GM12878 (cell line): ENCODE results near the gene TM9SF2. TPM values are rescaled to one million over a fixed set of nuclear protein-coding genes. Genes with fewer than 3 reads are reported as not detected.

Source experiments
- ATAC-seq: fragments of 200-7000 bp; cut with Tn5 transposase; 3 replicates; pipeline ENCODE4 v1.9.1; 2020; ENCODE audit warnings: mild to moderate bottlenecking, moderate library complexity
- BruUV-seq: library from RNA; stranded (reverse); fragments of 400-500 nt; replicated peaks from 2 replicates; lab custom pipeline; 2021; lab: Mats Ljungman, UMichigan
- CTCF ChIA-PET: fragments of 300-600 bp; sonication (Branson Sonifier 250); formaldehyde crosslinking; extraction: SDS; loops from one replicate; lab custom pipeline; 2021; ENCODE audit warnings: inconsistent platforms; lab: Yijun Ruan, JAX
- POLR2A ChIA-PET: fragments of 350-600 bp; formaldehyde crosslinking; extraction: SDS; loops from one replicate; lab custom pipeline; 2021; ENCODE audit warnings: inconsistent platforms; lab: Charles Lee
- RAD21 ChIA-PET: fragments of 300-600 bp; sonication (Branson Sonifier 250); formaldehyde crosslinking; loops from one replicate; lab custom pipeline; 2023; ENCODE audit warnings: antibody characterized with exemption; ENCODE audit not compliant: unreplicated experiment; lab: Charles Lee
- SMC1A ChIA-PET: fragments of 300-600 bp; sonication (Branson Sonifier 250); formaldehyde crosslinking; loops from one replicate; lab custom pipeline; 2023; ENCODE audit not compliant: unreplicated experiment, uncharacterized antibody; lab: Charles Lee
- DNase-seq: peaks from one replicate; pipeline ENCODE4 v3.0.0-alpha.2; 2011; ENCODE audit warnings: low read depth, low spot score
- FAIRE-seq: peaks from 3 replicates; lab custom pipeline; 2011; peaks lifted over from hg19 to GRCh38; lab: Jason Lieb, UNC
- H2AFZ ChIP-seq: 2 replicates; pipeline ENCODE4 v1.6.0; 2011; ENCODE audit warnings: low read depth, low read length, control low read depth; ENCODE audit not compliant: control insufficient read depth
- H3K27ac ChIP-seq: 2 replicates; pipeline ENCODE4 v1.5.1; 2011; ENCODE audit warnings: control low read depth; ENCODE audit not compliant: control insufficient read depth, insufficient read depth
- H3K27me3 ChIP-seq, 2 experiments: replicated peaks in 1 of 2; 2 replicates each; pipeline versions ENCODE4 v1.6.0 to v1.6.1; 2011; ENCODE audit warnings: low read length in 1 of 2; ENCODE audit not compliant: control insufficient read depth in 2 of 2, insufficient read depth in 2 of 2
- H3K36me3 ChIP-seq, 2 experiments: 2 replicates each; pipeline ENCODE4 v1.5.1; 2011; ENCODE audit warnings: low read length in 1 of 2; ENCODE audit not compliant: control insufficient read depth in 2 of 2, insufficient read depth in 2 of 2
- H3K4me1 ChIP-seq: 2 replicates; pipeline ENCODE4 v1.6.1; 2011; ENCODE audit warnings: mild to moderate bottlenecking, low read length, moderate library complexity, mixed read lengths; ENCODE audit not compliant: control insufficient read depth, insufficient read depth
- H3K4me2 ChIP-seq: 2 replicates; pipeline ENCODE4 v1.6.0; 2011; ENCODE audit warnings: control low read depth; ENCODE audit not compliant: control insufficient read depth, insufficient read depth
- H3K4me3 ChIP-seq: fragments of 200-600 bp; sonication (generic); 2 replicates; pipeline ENCODE4 v1.5.1; 2016
- H3K79me2 ChIP-seq: 2 replicates; pipeline ENCODE4 v1.6.0; 2011; ENCODE audit warnings: low read length; ENCODE audit not compliant: control insufficient read depth, insufficient read depth
- H3K9ac ChIP-seq: 2 replicates; pipeline ENCODE4 v1.8.0; 2011; ENCODE audit warnings: low read length, control low read depth, mixed read lengths; ENCODE audit not compliant: control insufficient read depth, insufficient read depth
- H3K9me3 ChIP-seq: replicated peaks from 3 replicates; pipeline ENCODE4 v1.5.1; 2011; ENCODE audit warnings: mild to moderate bottlenecking, low read length; ENCODE audit not compliant: control insufficient read depth, insufficient read depth
- H4K20me1 ChIP-seq: 2 replicates; pipeline ENCODE4 v1.6.0; 2011; ENCODE audit not compliant: control insufficient read depth, insufficient read depth
- ASH2L ChIP-seq: fragments of 300-600, 200-600 bp; sonication (generic); IDR thresholded peaks from 2 replicates; pipeline ENCODE4 v1.6.1; 2017; ENCODE audit warnings: low read depth, mild to moderate bottlenecking, borderline replicate concordance
- E2F4 ChIP-seq: IDR thresholded peaks from 2 replicates; pipeline ENCODE4 v1.6.1; 2012; ENCODE audit warnings: low read depth, low read length, improper control_type of control experiment
- ETV6 ChIP-seq, 2 experiments: fragments of 450-650 bp in 1 of 2; IDR thresholded peaks in 1 of 2; conservative IDR thresholded peaks in 1 of 2; 2 replicates each; pipeline ENCODE4 v1.6.1; 2014; ENCODE audit warnings: antibody characterized with exemption in 1 of 2, borderline replicate concordance in 1 of 2, low read depth in 1 of 2, mild to moderate bottlenecking in 1 of 2, moderate library complexity in 1 of 2
- NFXL1 ChIP-seq: fragments of 450-650 bp; IDR thresholded peaks from 2 replicates; pipeline ENCODE4 v1.6.1; 2017; ENCODE audit warnings: antibody characterized with exemption, mild to moderate bottlenecking, borderline replicate concordance
- STAT1 ChIP-seq: fragments of 450-650 bp; conservative IDR thresholded peaks from 2 replicates; pipeline ENCODE4 v1.6.1; 2014; ENCODE audit warnings: antibody characterized with exemption, mild to moderate bottlenecking
- TCF3 ChIP-seq: IDR thresholded peaks from 2 replicates; pipeline ENCODE4 v1.6.1; 2012; ENCODE audit warnings: low read depth, mild to moderate bottlenecking, low read length, borderline replicate concordance; ENCODE audit not compliant: insufficient read depth
- WRNIP1 ChIP-seq: IDR thresholded peaks from 2 replicates; pipeline ENCODE4 v1.6.1; 2011; ENCODE audit warnings: low read depth, low read length, improper control_type of control experiment, borderline replicate concordance
- YY1 ChIP-seq: IDR thresholded peaks from 2 replicates; pipeline ENCODE4 v1.6.1; 2011; ENCODE audit warnings: low read depth, mild to moderate bottlenecking, low read length
- ZBTB40 ChIP-seq: fragments of 450-650 bp; IDR thresholded peaks from 2 replicates; pipeline ENCODE4 v1.6.1; 2016; ENCODE audit warnings: mild to moderate bottlenecking, moderate library complexity, borderline replicate concordance
- ZNF24 ChIP-seq: fragments of 450-650 bp; IDR thresholded peaks from 2 replicates; pipeline ENCODE4 v1.6.1; 2017; ENCODE audit warnings: antibody characterized with exemption, mild to moderate bottlenecking
- ZNF384 ChIP-seq: IDR thresholded peaks from 2 replicates; pipeline ENCODE4 v1.6.1; 2012; ENCODE audit warnings: low read depth, mild to moderate bottlenecking, low read length, improper control_type of control experiment, borderline replicate concordance
- WGBS: methylation state at CpG from one replicate; pipeline ENCODE4 v1.1.6; 2016; ENCODE audit warnings: low lambda C conversion rate; ENCODE audit not compliant: insufficient replicate concordance, insufficient coverage; ENCODE audit errors: missing lambda C conversion rate; 5-methylcytosine and 5-hydroxymethylcytosine counted together
- in situ Hi-C: fragments of 300-500 bp; cut with MboI; formaldehyde crosslinking; loops from 9 replicates; pipeline ENCODE4 v1.14.3; 2018; ENCODE audit warnings: mixed read lengths
- intact Hi-C: fragments of 100-400 bp; cut with micrococcal nuclease; formaldehyde crosslinking; loops from one replicate; pipeline ENCODE4 v1.14.2; 2022; ENCODE audit not compliant: unreplicated experiment
- polyA plus RNA-seq, 11 experiments: library from polyadenylated mRNA; depleted of rRNA in 4 of 11; unstranded in 6 of 11; stranded (reverse) in 5 of 11; fragments of >200 nt; fragmentation: Nextera tagmentation in 4 of 11; fragmentation: Illumina TruSeq in 1 of 11; extraction: Ambion mirVana in 4 of 11; extraction: Trizol in 1 of 11; gene quantifications; 1 replicate in 1 of 11; 2 replicates in 10 of 11; pipeline versions ENCODE4 v1.2.1 to v1.2.3, GENCODE V29; 2011 to 2016; ENCODE audit warnings: inconsistent platforms in 2 of 11, missing spikeins in 2 of 11, low read depth in 1 of 11
- total RNA-seq, 4 experiments: library from RNA; depleted of rRNA in 3 of 4; stranded (reverse); fragments of >200 nt in 3 of 4; fragmentation: Illumina TruSeq in 1 of 4; extraction: Trizol in 1 of 4; gene quantifications; 2 replicates each; pipeline versions ENCODE4 v1.2.1 to v1.2.3, GENCODE V29; 2013 to 2021
- TF ChIP-seq, protein P1 (sequence below): IDR thresholded peaks from 2 replicates; pipeline ENCODE4 v1.6.1; 2011; ENCODE audit warnings: borderline replicate concordance, low read depth, mild to moderate bottlenecking, moderate library complexity, mixed read lengths, low read length; ENCODE audit not compliant: insufficient read depth; ENCODE audit errors: extremely low read length
- TF ChIP-seq, protein P2 (sequence below): fragments of 450-650 bp; IDR thresholded peaks from 2 replicates; pipeline ENCODE4 v1.6.1; 2014; ENCODE audit warnings: mild to moderate bottlenecking

TM9SF2 gene
- total and polyA plus RNA-seq, 10 of the 15 experiments (the other 5 are each of a cell fraction or from before 2014, with no cell fraction given): 34.6 to 128 (median 79.2) TPM

DNA sequence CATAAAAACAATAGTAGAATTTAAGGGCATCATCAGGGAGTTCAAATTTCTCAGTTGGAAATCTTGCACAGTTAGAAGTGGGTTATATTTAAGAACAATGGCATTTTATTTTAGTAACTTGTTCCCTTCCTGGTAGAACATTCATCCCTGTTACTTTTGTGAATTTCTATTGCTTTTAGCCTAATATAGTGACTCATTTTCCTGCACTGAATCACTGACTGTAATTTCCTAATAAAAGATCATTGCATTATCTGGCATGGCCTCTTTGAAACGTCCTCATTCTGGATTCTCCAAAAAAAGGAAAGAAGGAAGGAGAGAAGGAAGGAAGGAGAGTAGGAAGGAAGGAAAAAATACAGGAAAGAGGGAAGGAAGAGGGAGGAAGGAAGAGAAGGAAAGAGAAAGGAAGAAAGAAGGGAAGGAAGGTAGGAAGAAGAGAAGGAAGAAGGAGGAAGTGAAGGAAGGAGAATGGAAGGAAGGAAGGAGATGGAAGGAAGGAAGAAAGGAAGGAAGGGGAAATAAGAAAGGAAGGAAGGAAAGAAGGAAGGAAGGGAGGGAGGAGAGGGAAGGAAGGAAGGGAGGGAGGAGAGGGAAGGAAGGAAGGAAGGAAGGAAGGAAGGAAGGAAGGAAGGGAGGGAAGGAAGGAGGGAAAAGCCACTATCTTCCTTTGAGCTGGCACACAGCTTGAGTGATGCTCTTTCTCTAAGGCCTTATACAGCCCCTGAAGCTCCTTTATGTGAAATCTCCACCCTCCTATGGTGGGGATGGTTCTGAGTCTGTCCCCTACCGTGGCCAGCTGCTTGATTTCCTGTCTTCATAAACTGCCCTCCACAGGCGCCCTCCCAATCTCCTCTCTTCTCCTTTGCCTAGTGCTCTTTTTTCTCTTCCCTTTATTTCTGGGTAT is 29.8 kb upstream of the TM9SF2 start:
- Histone ChIP-seq H4K20me1 (no peaks in the 10 kb centered on the region), H3K4me1 (no peaks in the 10 kb centered on the region), H3K9ac (no peak overlapping the region), H2AFZ (no peak overlapping the region)
- FAIRE-seq: no peak
- no peak for TF ChIP-seq ZNF24
- TF ChIP-seq, protein P1, sequence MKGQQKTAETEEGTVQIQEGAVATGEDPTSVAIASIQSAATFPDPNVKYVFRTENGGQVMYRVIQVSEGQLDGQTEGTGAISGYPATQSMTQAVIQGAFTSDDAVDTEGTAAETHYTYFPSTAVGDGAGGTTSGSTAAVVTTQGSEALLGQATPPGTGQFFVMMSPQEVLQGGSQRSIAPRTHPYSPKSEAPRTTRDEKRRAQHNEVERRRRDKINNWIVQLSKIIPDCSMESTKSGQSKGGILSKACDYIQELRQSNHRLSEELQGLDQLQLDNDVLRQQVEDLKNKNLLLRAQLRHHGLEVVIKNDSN: no peak
- no peak for TF ChIP-seq ASH2L
- TF ChIP-seq ETV6 (conservative IDR thresholded peaks at IDR 0.05 in 1 of 2, IDR thresholded peaks at IDR 0.05 in 1 of 2; ENCODE audit: borderline replicate concordance in 1 of 2, low read depth in 1 of 2): no peak
- TF ChIP-seq STAT1: no peak
- no peak for TF ChIP-seq E2F4
- TF ChIP-seq NFXL1: no peak
- TF ChIP-seq ZNF384: no peak
- no peak for TF ChIP-seq TCF3
- no peak for TF ChIP-seq ZBTB40
- TF ChIP-seq YY1: no peak
- TF ChIP-seq WRNIP1: no peak
- TF ChIP-seq, protein P2, sequence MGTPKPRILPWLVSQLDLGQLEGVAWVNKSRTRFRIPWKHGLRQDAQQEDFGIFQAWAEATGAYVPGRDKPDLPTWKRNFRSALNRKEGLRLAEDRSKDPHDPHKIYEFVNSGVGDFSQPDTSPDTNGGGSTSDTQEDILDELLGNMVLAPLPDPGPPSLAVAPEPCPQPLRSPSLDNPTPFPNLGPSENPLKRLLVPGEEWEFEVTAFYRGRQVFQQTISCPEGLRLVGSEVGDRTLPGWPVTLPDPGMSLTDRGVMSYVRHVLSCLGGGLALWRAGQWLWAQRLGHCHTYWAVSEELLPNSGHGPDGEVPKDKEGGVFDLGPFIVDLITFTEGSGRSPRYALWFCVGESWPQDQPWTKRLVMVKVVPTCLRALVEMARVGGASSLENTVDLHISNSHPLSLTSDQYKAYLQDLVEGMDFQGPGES: no peak
- TF ChIP-seq, all 136 proteins: peak for 0
- no peaks in the 10 kb centered on the region for H3K79me2 ChIP-seq
- no peak overlapping the region for H3K4me3 ChIP-seq
- no peaks in the 10 kb centered on the region; the same call in 2 of the 3 replicates for H3K9me3 ChIP-seq
- DNase-seq (no peak), ATAC-seq (no peak)
- ChIA-PET POLR2A (no interaction called here), CTCF (interaction anchor here (0.6 to 1.3 kb wide), 2 partner anchors 14 to 19 kb away, joined by 3 read pairs; no protein-coding TSS in a partner anchor), RAD21 (no interaction called here), SMC1A (no interaction called here)
- in situ Hi-C loops: no loop called here
- intact Hi-C loops: no loop called here
- no peak overlapping the region for H3K4me2 ChIP-seq
- no peak overlapping the region for H3K27ac ChIP-seq
- no peaks in the 10 kb centered on the region; a peak in 1 of 4 replicates for H3K27me3 ChIP-seq
- 60% methylated on average over 3 of the region's 3 CpGs for WGBS
- no peaks in the 10 kb centered on the region for H3K36me3 ChIP-seq
- no TSS peak for BruUV-seq
